H9 (cell line): ENCODE results near the gene MPST. TPM values are rescaled to one million over a fixed set of nuclear protein-coding genes. Genes with fewer than 3 reads are reported as not detected.

Experiments used
- DNase-seq: peaks from one replicate; pipeline ENCODE4 v3.0.0-alpha.2; 2017
- H2AFZ ChIP-seq: one replicate; pipeline ENCODE4 v1.6.1; 2013; ENCODE audit warnings: mild to moderate bottlenecking, low read length, control low read depth, moderate library complexity
- H2AK5ac ChIP-seq: 2 replicates; pipeline ENCODE4 v1.6.1; 2013; ENCODE audit warnings: low read length, control low read depth, mixed read lengths; ENCODE audit not compliant: insufficient read length
- H2BK120ac ChIP-seq: one replicate; pipeline ENCODE4 v1.6.1; 2013; ENCODE audit warnings: low read depth, mild to moderate bottlenecking, low read length, control low read depth, inconsistent platforms; ENCODE audit not compliant: poor library complexity, severe bottlenecking
- H2BK12ac ChIP-seq: 2 replicates; pipeline ENCODE4 v1.6.1; 2013; ENCODE audit warnings: low read length, control low read depth, mixed read lengths, low read depth; ENCODE audit not compliant: insufficient read length
- H2BK15ac ChIP-seq: 2 replicates; pipeline ENCODE4 v1.6.1; 2013; ENCODE audit warnings: low read depth, low read length, control low read depth
- H2BK20ac ChIP-seq: one replicate; pipeline ENCODE4 v1.6.1; 2013; ENCODE audit warnings: low read depth, mild to moderate bottlenecking, low read length, control low read depth, inconsistent platforms; ENCODE audit not compliant: poor library complexity, severe bottlenecking
- H2BK5ac ChIP-seq: 2 replicates; pipeline ENCODE4 v1.6.1; 2013; ENCODE audit warnings: low read length, control low read depth, mixed read lengths; ENCODE audit not compliant: insufficient read length
- H3K14ac ChIP-seq: 2 replicates; pipeline ENCODE4 v1.6.1; 2013; ENCODE audit warnings: low read length, control low read depth; ENCODE audit not compliant: insufficient read depth
- H3K18ac ChIP-seq: 2 replicates; pipeline ENCODE4 v1.6.1; 2013; ENCODE audit warnings: low read depth, mild to moderate bottlenecking, mixed read lengths, low read length, control low read depth; ENCODE audit not compliant: insufficient read length
- H3K23ac ChIP-seq: 2 replicates; pipeline ENCODE4 v1.6.1; 2013; ENCODE audit warnings: low read length, control low read depth, mixed read lengths, low read depth; ENCODE audit not compliant: insufficient read length
- H3K23me2 ChIP-seq: 2 replicates; pipeline ENCODE4 v1.6.1; 2013; ENCODE audit warnings: low read depth, mild to moderate bottlenecking, mixed read lengths, low read length, control low read depth; ENCODE audit not compliant: insufficient read length, poor library complexity, severe bottlenecking
- H3K27ac ChIP-seq: 2 replicates; pipeline ENCODE4 v1.5.1; 2013; ENCODE audit warnings: low read length, control low read depth, mixed read lengths, low read depth; ENCODE audit not compliant: insufficient read length
- H3K27me3 ChIP-seq: 2 replicates; pipeline ENCODE4 v1.6.1; 2013; ENCODE audit warnings: low read length, control low read depth, inconsistent platforms; ENCODE audit not compliant: insufficient read depth
- H3K4ac ChIP-seq: 2 replicates; pipeline ENCODE4 v1.6.1; 2013; ENCODE audit warnings: low read depth, mild to moderate bottlenecking, control low read depth, inconsistent platforms, low read length, moderate library complexity
- H3K4me1 ChIP-seq: 2 replicates; pipeline ENCODE4 v1.6.1; 2013; ENCODE audit warnings: low read length, control low read depth, inconsistent platforms; ENCODE audit not compliant: insufficient read depth
- H3K4me2 ChIP-seq: 2 replicates; pipeline ENCODE4 v1.6.1; 2013; ENCODE audit warnings: low read length, control low read depth, mixed read lengths; ENCODE audit not compliant: insufficient read length, insufficient read depth
- H3K56ac ChIP-seq: 2 replicates; pipeline ENCODE4 v1.6.1; 2013; ENCODE audit warnings: low read depth, mild to moderate bottlenecking, mixed read lengths, low read length, control low read depth; ENCODE audit not compliant: insufficient read length
- H3K79me1 ChIP-seq: 2 replicates; pipeline ENCODE4 v1.6.1; 2013; ENCODE audit warnings: low read depth, mild to moderate bottlenecking, moderate library complexity, low read length, control low read depth, inconsistent platforms; ENCODE audit not compliant: insufficient read depth, poor library complexity, severe bottlenecking
- H3K79me2 ChIP-seq: 2 replicates; pipeline ENCODE4 v1.6.1; 2013; ENCODE audit warnings: low read length, control low read depth, inconsistent platforms; ENCODE audit not compliant: insufficient read depth
- H3K9ac ChIP-seq: 2 replicates; pipeline ENCODE4 v1.6.1; 2013; ENCODE audit warnings: low read length, control low read depth, mixed read lengths; ENCODE audit not compliant: insufficient read length; ENCODE audit errors: extremely low read depth
- H3K9me3 ChIP-seq: one replicate; pipeline ENCODE4 v1.6.1; 2013; ENCODE audit warnings: low read depth, low read length, inconsistent platforms; ENCODE audit not compliant: control insufficient read depth
- H3T11ph ChIP-seq: one replicate; pipeline ENCODE4 v1.6.1; 2013; ENCODE audit warnings: mild to moderate bottlenecking, low read length, control low read depth, inconsistent platforms
- H4K20me1 ChIP-seq: one replicate; pipeline ENCODE4 v1.6.1; 2013; ENCODE audit not compliant: control insufficient read depth, insufficient read length, insufficient read depth
- H4K5ac ChIP-seq: 2 replicates; pipeline ENCODE4 v1.6.1; 2013; ENCODE audit warnings: low read depth, mild to moderate bottlenecking, mixed read lengths, low read length, control low read depth; ENCODE audit not compliant: insufficient read length
- H4K8ac ChIP-seq: replicated peaks from 2 replicates; pipeline ENCODE4 v1.6.1; 2013; ENCODE audit warnings: low read length, control low read depth, mixed read lengths, low read depth; ENCODE audit not compliant: insufficient read length
- H4K91ac ChIP-seq: 2 replicates; pipeline ENCODE4 v1.6.1; 2013; ENCODE audit warnings: low read depth, mild to moderate bottlenecking, moderate library complexity, mixed read lengths, low read length, control low read depth; ENCODE audit not compliant: insufficient read length
- H3K27ac Mint-ChIP-seq, 3 experiments: 2 replicates in 2 of 3; 3 replicates in 1 of 3; pipeline ENCODE4 v1.8.0; 2020 to 2021; ENCODE audit warnings: mixed read lengths in 3 of 3, mild to moderate bottlenecking in 1 of 3, moderate library complexity in 1 of 3
- H3K27me3 Mint-ChIP-seq: 2 replicates; pipeline ENCODE4 v1.8.0; 2021; ENCODE audit warnings: low read depth, mild to moderate bottlenecking, moderate library complexity, mixed read lengths
- H3K36me3 Mint-ChIP-seq, 3 experiments: 2 replicates in 2 of 3; 3 replicates in 1 of 3; pipeline ENCODE4 v1.8.0; 2020 to 2021; ENCODE audit warnings: low read depth in 3 of 3, mixed read lengths in 3 of 3; ENCODE audit not compliant: insufficient read depth in 1 of 3
- H3K4me1 Mint-ChIP-seq, 2 experiments: 2 replicates each; pipeline ENCODE4 v1.8.0; 2020; ENCODE audit warnings: mixed read lengths in 2 of 2
- H3K4me3 Mint-ChIP-seq, 2 experiments: 2 replicates in 1 of 2; 3 replicates in 1 of 2; pipeline ENCODE4 v1.8.0; 2020 to 2021; ENCODE audit warnings: mild to moderate bottlenecking in 2 of 2, mixed read lengths in 2 of 2, moderate library complexity in 1 of 2
- H3K9me3 Mint-ChIP-seq, 2 experiments: 2 replicates in 1 of 2; 3 replicates in 1 of 2; pipeline ENCODE4 v1.8.0; 2020; ENCODE audit warnings: mild to moderate bottlenecking in 2 of 2, mixed read lengths in 2 of 2, moderate library complexity in 1 of 2
- CTCF ChIP-seq: fragments of 200-600 bp; sonication (generic); conservative IDR thresholded peaks from 3 replicates; pipeline ENCODE4 v1.8.0; 2021; ENCODE audit warnings: antibody characterized with exemption, mild to moderate bottlenecking
- WGBS: extraction: QIAGEN DNeasy Blood & Tissue Kit; methylation state at CpG from one replicate; pipeline ENCODE4 v1.1.7; 2013; ENCODE audit warnings: missing lambda C conversion rate, low lambda C conversion rate, mixed read lengths; ENCODE audit not compliant: insufficient read length; ENCODE audit errors: extremely low coverage; 5-methylcytosine and 5-hydroxymethylcytosine counted together
- total RNA-seq: library from RNA; stranded (reverse); gene quantifications from 2 replicates; pipeline ENCODE4 v1.2.1, GENCODE V29; 2021

MPST gene
- total RNA-seq, 1 experiment from 2014 or later: 70.5 TPM

GRCh38 chr22:37065961-37066360, 46.4 kb downstream of the MPST start:
- Mint-ChIP-seq H3K27ac (no peak overlapping the region), H3K36me3 (peaks cover 2 to 14% (median 6%) of the 10 kb centered on the region in 3 experiments; a peak in 5 of 7 replicates), H3K9me3 (no peaks in the 10 kb centered on the region; a peak in 1 of 5 replicates), H3K4me3 (no peak overlapping the region), H3K27me3 (peaks cover 51% of the 10 kb centered on the region), H3K4me1 (peaks cover 9 to 24% of the 10 kb centered on the region in 2 experiments)
- Histone ChIP-seq H4K20me1 (peaks cover 2% of the 10 kb centered on the region), H3K4me1 (no peaks in the 10 kb centered on the region; the same call in 1 of the 2 replicates), H2BK12ac (no peak overlapping the region), H3K14ac (no peak overlapping the region; the same call in 1 of the 2 replicates), H2BK15ac (no peak overlapping the region), H3K27me3 (peaks cover 9% of the 10 kb centered on the region), H3K23me2 (peaks cover 3% of the 10 kb centered on the region), H4K8ac (no peak overlapping the region), H3K4ac (no peak overlapping the region), H4K5ac (no peak overlapping the region), H3K79me2 (no peaks in the 10 kb centered on the region), H3K27ac (no peak overlapping the region), H3T11ph (no peak overlapping the region), H2BK5ac (no peak overlapping the region), H3K23ac (no peak overlapping the region), H3K56ac (no peak overlapping the region), H2AK5ac (no peak overlapping the region), H3K79me1 (no peaks in the 10 kb centered on the region), H2BK120ac (no peak overlapping the region), H3K9me3 (no peaks in the 10 kb centered on the region), H4K91ac (no peak overlapping the region), H3K18ac (no peak overlapping the region), H3K4me2 (no peak overlapping the region), H3K9ac (no peak overlapping the region), H2AFZ (no peak overlapping the region), H2BK20ac (no peak overlapping the region)
- no peak for TF ChIP-seq CTCF
- no peak for DNase-seq
- WGBS: no CpG with 5 or more reads among the region's 9 CpGs
